Measurements from ENCODE around the gene CAMK2A. TPM values are rescaled to one million over a fixed set of nuclear protein-coding genes. Genes with fewer than 3 reads are reported as not detected.
A peak's percentile ranks its signal among the peaks of the same experiment; 100 is the strongest.

The CAMK2A gene
- total and polyA plus RNA-seq, 2 of the 4 experiments (the other 2 are of a cell fraction), result 0.18 to 0.19 TPM

GRCh38 chr5:150307617-150308426 lies 18.2 kb upstream of the CAMK2A start:
- intact Hi-C loops (cut with micrococcal nuclease), result no loop called here
- H4K91ac ChIP-seq (ENCODE audit: insufficient read depth, low read depth, low read length), result peak overlapping the region; percentile 49; the same call in 1 of the 2 replicates
- peaks cover 25% of the 10 kb centered on the region for H3K4me1 ChIP-seq (ENCODE audit: control insufficient read depth, insufficient read depth, low read length)
- WGBS, 2 experiments (ENCODE audit: extremely low coverage in 2 of 2, insufficient read length in 1 of 2), result 87% methylated on average over 6 of the region's 11 CpGs; no CpG with 5 or more reads in 1 of the 2 experiments
- no peak overlapping the region for H3K4ac ChIP-seq (ENCODE audit: low read depth, low read length)
- peaks cover 16% of the 10 kb centered on the region for H3K9me1 ChIP-seq (ENCODE audit: insufficient read depth, low read length)
- H3K79me1 ChIP-seq (ENCODE audit: low read depth in 1 of 2, low read length in 2 of 2), result no peaks in the 10 kb centered on the region
- no peak overlapping the region for H2AFZ ChIP-seq (replicated peaks; ENCODE audit: low read length, poor library complexity)
- dilution Hi-C loops (cut with HindIII; ENCODE audit: low sequenced_read_pairs, unreplicated experiment), result no loop called here
- peak overlapping the region; percentile 47; the same call in 1 of the 2 replicates for H2BK120ac ChIP-seq (ENCODE audit: low read depth, low read length)
- no TSS peak for BruUV-seq (replicated peaks)
- peak overlapping the region; percentile 68 for H3K18ac ChIP-seq (ENCODE audit: low read depth, low read length)
- no peaks in the 10 kb centered on the region for H4K20me1 ChIP-seq (ENCODE audit: insufficient read depth, low read length)
- H2AK9ac ChIP-seq (replicated peaks; ENCODE audit: low read depth, low read length, poor library complexity), result no peak overlapping the region
- H3K56ac ChIP-seq (ENCODE audit: extremely low read depth, insufficient read depth, low read length), result no peak overlapping the region
- 0 out of 2 replicates have a peak overlapping the region, but pooled peaks have one; percentile 22 for H4K5ac ChIP-seq (ENCODE audit: low read depth, low read length)
- no peaks in the 10 kb centered on the region for H3K27me3 ChIP-seq (ENCODE audit: control insufficient read depth, insufficient read depth, low read length)
- TF ChIP-seq CHD1 (IDR thresholded peaks at IDR 0.05; ENCODE audit: low read depth, low read length), result no peak
- TF ChIP-seq SMC3 (IDR thresholded peaks at IDR 0.05; ENCODE audit: low read depth, low read length), result no peak
- TF ChIP-seq NFE2L2 (IDR thresholded peaks at IDR 0.05; ENCODE audit: low read depth, low read length), result no peak
- no peak for TF ChIP-seq RFX5 (IDR thresholded peaks at IDR 0.05; ENCODE audit: low read depth, low read length)
- no peak for TF ChIP-seq ELK1 (IDR thresholded peaks at IDR 0.05; ENCODE audit: borderline replicate concordance, low read depth, low read length)
- TF ChIP-seq POLR2A (IDR thresholded peaks at IDR 0.05; ENCODE audit: low read depth, low read length), result no peak
- TF ChIP-seq USF2 (IDR thresholded peaks at IDR 0.05; ENCODE audit: low read depth, low read length), result no peak
- no peak for TF ChIP-seq FOS (IDR thresholded peaks at IDR 0.05; ENCODE audit: low read depth, low read length)
- no peaks in the 10 kb centered on the region for H3K36me3 ChIP-seq (ENCODE audit: control insufficient read depth, insufficient read depth, low read length)
- CTCF ChIA-PET, result no interaction called here
- peak overlapping the region; percentile 30; the same call in 1 of the 2 replicates for H3K23ac ChIP-seq (ENCODE audit: low read depth, low read length)
- DNase-seq (no peak), ATAC-seq (ENCODE audit: low read depth) (no peak)
- POLR2A ChIA-PET (ENCODE audit: unreplicated experiment), result no interaction called here
- H2AK5ac ChIP-seq (ENCODE audit: low read depth, low read length), result peak overlapping the region; percentile 5
- no peak overlapping the region for H3K14ac ChIP-seq (replicated peaks; ENCODE audit: low read depth, low read length)
- no peak overlapping the region for H3K4me3 ChIP-seq (ENCODE audit: insufficient read depth, low read depth, low read length)
- no peaks in the 10 kb centered on the region for H3K9me3 ChIP-seq (ENCODE audit: control insufficient read depth, insufficient read depth, low read length)
- H4K8ac ChIP-seq (ENCODE audit: low read depth in 2 of 2, low read length in 2 of 2), result peak overlapping the region in 1 of 2 experiments; percentile 24; a peak in 1 of 4 replicates
- H2BK5ac ChIP-seq (ENCODE audit: low read depth, low read length, poor library complexity, severe bottlenecking), result no peak overlapping the region
- H2BK20ac ChIP-seq (ENCODE audit: low read depth, low read length), result peak overlapping the region; percentile 39; the same call in 1 of the 2 replicates
- H3K4me2 ChIP-seq (ENCODE audit: low read depth, low read length), result no peak overlapping the region
- H3K27ac ChIP-seq (ENCODE audit: insufficient read depth, low read length), result no peak overlapping the region
- in situ Hi-C loops (cut with MboI; ENCODE audit: low sequenced_read_pairs), result no loop called here
- H2BK15ac ChIP-seq (ENCODE audit: low read depth, low read length), result 0 out of 3 replicates have a peak overlapping the region, but pooled peaks have one; percentile 7
- H3K9ac ChIP-seq (ENCODE audit: low read depth, low read length), result no peak overlapping the region

All from IMR-90 (cell line).